Stimulated activated CD8-positive, alpha-beta memory T cell treated with anti-CD3 and anti-CD28 coated beads, Interleukin-4, amount 100 ng/mL, for 4 hours (primary cell): ENCODE results near the gene CCND2.

ENCODE experiments used
- DNase-seq, 2 donors: peaks; one replicate each; pipeline ENCODE4 v3.0.0-alpha.2; 2020; ENCODE audit warnings: low read depth in 2 of 2, low spot score in 1 of 2

Gene CCND2

GRCh38 chr12:4256043-4256826, 17.3 kb upstream of the CCND2 start:
- DNase-seq, result no peak

GRCh38 chr12:4257442-4257841, 16.1 kb upstream of the CCND2 start:
- DNase-seq, result no peak

- no peak for DNase-seq
Measured at GRCh38 chr12:4259099-4259498, 14.5 kb upstream of the CCND2 start.

GRCh38 chr12:4261655-4262054, 11.9 kb upstream of the CCND2 start:
- no peak for DNase-seq

GRCh38 chr12:4265280-4265679, 8.3 kb upstream of the CCND2 start:
- DNase-seq, result no peak

- no peak for DNase-seq
Measured at GRCh38 chr12:4266990-4267389, 6.6 kb upstream of the CCND2 start.

GRCh38 chr12:4267704-4268328, 5.7 kb upstream of the CCND2 start:
- no peak for DNase-seq

GRCh38 chr12:4268329-4269181, 5.0 kb upstream of the CCND2 start:
- DNase-seq, result peak; percentile 9 to 17

GRCh38 chr12:4269279-4269991, 4.1 kb upstream of the CCND2 start:
- DNase-seq, result peak; percentile 90 to 91

- DNase-seq, result peak in 1 of 2 donors; percentile 24
Measured at GRCh38 chr12:4270016-4270830, 3.3 kb upstream of the CCND2 start.

GRCh38 chr12:4270831-4271716, 2.5 kb upstream of the CCND2 start:
- DNase-seq, result peak in 1 of 2 donors; percentile 29

- peak; percentile 74 to 86 for DNase-seq
Measured at GRCh38 chr12:4271717-4272423, 1.7 kb upstream of the CCND2 start.

- peak; percentile 56 to 63 for DNase-seq
Measured at GRCh38 chr12:4272424-4273272, 914 bp upstream of the CCND2 start.

- DNase-seq, result no peak
Measured at GRCh38 chr12:4273273-4273651, 300 bp upstream of the CCND2 start.

- no peak for DNase-seq
Measured at GRCh38 chr12:4274396-4275015, 944 bp downstream of the CCND2 start.

GRCh38 chr12:4275016-4275869, 1.7 kb downstream of the CCND2 start:
- DNase-seq, result no peak
